ENCODE data around the gene HMCES.

DNA sequence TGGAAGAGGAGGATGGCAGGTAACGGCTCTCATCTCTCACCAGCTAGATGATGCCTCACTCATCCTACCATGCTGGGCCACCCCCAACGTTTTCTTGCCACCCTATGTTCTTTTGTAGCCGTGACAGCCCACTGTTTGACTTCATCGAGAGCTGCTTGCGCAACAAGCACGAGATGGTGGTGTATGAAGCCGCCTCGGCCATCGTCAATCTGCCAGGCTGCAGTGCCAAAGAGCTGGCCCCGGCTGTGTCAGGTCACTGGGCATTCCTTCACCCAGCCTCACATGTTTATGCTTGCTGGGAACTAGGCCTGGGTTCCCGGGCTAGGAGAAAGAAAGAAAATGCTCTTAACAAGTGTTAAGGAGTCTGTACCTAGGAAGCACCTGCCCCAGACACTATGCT is 21.1 kb upstream of the HMCES start:
- TF ChIP-seq CTCF (IDR thresholded peaks at IDR 0.05 in 8 of 11, conservative IDR thresholded peaks at IDR 0.05 in 3 of 11) (no peak), POLR2AphosphoS5 (IDR thresholded peaks at IDR 0.05) (peak in 2 of 3 donors; percentile 16 to 18), POLR2A (IDR thresholded peaks at IDR 0.05) (no peak)

Measured in spleen (tissue), 7 donors.